ENCODE measurements around the gene CIT. TPM values are rescaled to one million over a fixed set of nuclear protein-coding genes. Genes with fewer than 3 reads are reported as not detected.
"Not testable (repeated sequence)": the region's sequence is repeated elsewhere in the genome, so short reads cannot be mapped to it uniquely, and the experiment has no call there.

Gene CIT
- total RNA-seq, 2 donors from 2014 or later, result 0.33 to 1.3 TPM

- DNase-seq (peak; percentile 48 to 65 (median 58)), ATAC-seq (peak; percentile 64)
- no peak overlapping the region for H3K4me3 ChIP-seq
- H3K27me3 ChIP-seq, result no peaks in the 10 kb centered on the region
- H3K36me3 ChIP-seq (replicated peaks in 1 of 2; ENCODE audit: insufficient read depth in 1 of 2, low read depth in 2 of 2), result no peaks in the 10 kb centered on the region
- H3K4me1 ChIP-seq, result no peaks in the 10 kb centered on the region
- H3K27ac ChIP-seq, result no peak overlapping the region
- intact Hi-C loops (cut with DNase I), result no loop called here
- H3K9me3 ChIP-seq, result no peaks in the 10 kb centered on the region
- TF ChIP-seq POLR2A (IDR thresholded peaks at IDR 0.05), result no peak
- peak; percentile 46 to 76 (median 69) for TF ChIP-seq CTCF (IDR thresholded peaks at IDR 0.05)
- 2 to 3% methylated on average over 5 of the region's 5 CpGs for WGBS, 2 donors
Measured at GRCh38 chr12:119902084-119902509, 25.0 kb upstream of the CIT start.

- no peak overlapping the region for H3K4me3 ChIP-seq
- H3K4me1 ChIP-seq, result no peaks in the 10 kb centered on the region
- intact Hi-C loops (cut with DNase I), result no loop called here
- H3K27me3 ChIP-seq, result no peaks in the 10 kb centered on the region
- H3K9me3 ChIP-seq, result no peaks in the 10 kb centered on the region
- H3K36me3 ChIP-seq (replicated peaks in 1 of 2; ENCODE audit: insufficient read depth in 1 of 2, low read depth in 2 of 2), result no peaks in the 10 kb centered on the region
- no peak for TF ChIP-seq POLR2A (IDR thresholded peaks at IDR 0.05)
- no peak for TF ChIP-seq CTCF (IDR thresholded peaks at IDR 0.05)
- DNase-seq (no peak), ATAC-seq (no peak)
- no peak overlapping the region for H3K27ac ChIP-seq
- WGBS, 2 donors, result 57% methylated on average over 2 of the region's 2 CpGs
Measured at GRCh38 chr12:119901670-119902069, 24.6 kb upstream of the CIT start.

GRCh38 chr12:119894916-119895315 lies 17.8 kb upstream of the CIT start:
- Histone ChIP-seq H3K36me3 (replicated peaks in 1 of 2; ENCODE audit: insufficient read depth in 1 of 2, low read depth in 2 of 2) (no peaks in the 10 kb centered on the region), H3K4me1 (no peaks in the 10 kb centered on the region), H3K9me3 (no peaks in the 10 kb centered on the region), H3K4me3 (no peak overlapping the region), H3K27me3 (no peaks in the 10 kb centered on the region), H3K27ac (no peak overlapping the region)
- DNase-seq, result no peak
- TF ChIP-seq CTCF (IDR thresholded peaks at IDR 0.05), result no peak
- no peak for TF ChIP-seq POLR2A (IDR thresholded peaks at IDR 0.05)
- intact Hi-C loops (cut with DNase I), result no loop called here
- ATAC-seq, result no peak
- WGBS, 2 donors, result 18 to 33% methylated on average over 1 of the region's 1 CpG

- ATAC-seq; H3K4me3 ChIP-seq; H3K36me3 ChIP-seq (replicated peaks in 1 of 2; ENCODE audit: insufficient read depth in 1 of 2, low read depth in 2 of 2); DNase-seq; H3K27me3 ChIP-seq; H3K9me3 ChIP-seq; H3K4me1 ChIP-seq; intact Hi-C loops (cut with DNase I); H3K27ac ChIP-seq: not testable (repeated sequence)
- WGBS, 2 donors, result 29 to 36% methylated on average over 1 of the region's 1 CpG
Measured at GRCh38 chr12:119892611-119893010, 15.5 kb upstream of the CIT start.

GRCh38 chr12:119885549-119885948 lies 8.4 kb upstream of the CIT start:
- whole genome bisulfite sequencing, 2 donors, result 48 to 68% methylated on average over 3 of the region's 3 CpGs
- Histone ChIP-seq H3K4me1 (no peaks in the 10 kb centered on the region), H3K9me3 (no peaks in the 10 kb centered on the region), H3K27me3 (no peaks in the 10 kb centered on the region), H3K36me3 (replicated peaks in 1 of 2; ENCODE audit: insufficient read depth in 1 of 2, low read depth in 2 of 2) (no peaks in the 10 kb centered on the region), H3K4me3 (no peak overlapping the region), H3K27ac (no peak overlapping the region)
- intact Hi-C loops (cut with DNase I), result no loop called here
- no peak for ATAC-seq
- no peak for TF ChIP-seq CTCF (IDR thresholded peaks at IDR 0.05)
- no peak for TF ChIP-seq POLR2A (IDR thresholded peaks at IDR 0.05)
- DNase-seq, result no peak

- H3K27me3 ChIP-seq; H3K4me3 ChIP-seq; ATAC-seq; H3K4me1 ChIP-seq; DNase-seq; H3K36me3 ChIP-seq (replicated peaks in 1 of 2; ENCODE audit: insufficient read depth in 1 of 2, low read depth in 2 of 2); intact Hi-C loops (cut with DNase I); H3K27ac ChIP-seq; H3K9me3 ChIP-seq: not testable (repeated sequence)
- 72 to 79% methylated on average over 4 of the region's 4 CpGs for WGBS, 2 donors
Measured at GRCh38 chr12:119883791-119884190, 6.7 kb upstream of the CIT start.

Data from body of pancreas (tissue), 4 donors.